HG02885 (cell line): ENCODE data around the gene TYW5.

Source experiments
- ATAC-seq: cut with Tn5 transposase; IDR thresholded peaks from one replicate; pipeline ENCODE4 v1.9.1; 2021; ENCODE audit warnings: mild to moderate bottlenecking; ENCODE audit not compliant: unreplicated experiment, poor library complexity

TYW5 gene

GRCh38 chr2:199955339-199956061, at the start of gene TYW5, which contains the start of gene MAIP1:
Gene TYW5 (minus strand): TSS chr2:199955491. CDS start chr2:199955470, 21 bp downstream.
Gene MAIP1 (plus strand): TSS chr2:199955582. CDS start chr2:199955799, 217 bp downstream.
- ATAC-seq = peak; percentile 82

DNA sequence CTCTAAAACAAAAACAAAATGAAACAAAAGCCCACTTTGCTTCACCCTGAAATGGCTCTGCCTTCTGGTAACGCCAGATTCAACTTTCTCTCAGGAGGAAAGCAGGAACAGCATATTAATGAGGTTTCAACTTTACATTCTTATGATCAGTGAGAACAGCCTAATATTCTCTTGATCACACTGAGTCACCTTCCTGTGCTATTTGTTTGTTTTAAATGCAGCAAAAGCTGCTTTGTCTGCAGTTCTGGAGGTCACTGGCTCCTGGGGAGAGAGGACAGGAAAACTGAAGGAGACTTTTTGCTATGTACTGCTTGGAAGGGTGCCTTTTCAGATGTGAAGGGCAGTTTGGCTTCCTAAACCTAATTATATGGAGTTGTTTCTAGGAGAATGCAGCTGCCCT, 48.2 kb upstream of the TYW5 start:
- ATAC-seq = no peak

- no peak for ATAC-seq
These were observed 45.3 kb upstream of the TYW5 start for GRCh38 chr2:200000444-200001163.

GRCh38 chr2:199999166-199999565, 43.9 kb upstream of the TYW5 start:
- no peak for ATAC-seq

DNA sequence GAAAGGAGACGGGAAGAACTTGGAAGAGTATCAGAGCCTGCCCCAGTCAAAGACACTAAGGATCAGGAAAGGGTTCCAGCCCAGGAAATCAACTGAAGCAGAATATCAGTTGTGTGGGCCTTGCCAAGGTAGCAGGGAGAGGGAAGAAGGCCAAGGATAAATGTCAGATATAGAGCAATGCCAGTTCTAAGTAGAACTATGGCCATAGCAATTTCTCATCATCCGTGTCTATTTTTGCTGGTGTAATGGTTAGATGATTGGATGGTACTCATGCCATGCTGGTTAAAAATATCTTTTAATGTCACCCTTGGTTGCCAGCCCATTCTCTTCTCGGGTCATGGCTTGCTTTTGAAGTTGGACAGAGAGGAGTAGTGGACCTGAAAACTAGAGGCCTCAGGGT, 42.0 kb upstream of the TYW5 start:
- no peak for ATAC-seq

DNA sequence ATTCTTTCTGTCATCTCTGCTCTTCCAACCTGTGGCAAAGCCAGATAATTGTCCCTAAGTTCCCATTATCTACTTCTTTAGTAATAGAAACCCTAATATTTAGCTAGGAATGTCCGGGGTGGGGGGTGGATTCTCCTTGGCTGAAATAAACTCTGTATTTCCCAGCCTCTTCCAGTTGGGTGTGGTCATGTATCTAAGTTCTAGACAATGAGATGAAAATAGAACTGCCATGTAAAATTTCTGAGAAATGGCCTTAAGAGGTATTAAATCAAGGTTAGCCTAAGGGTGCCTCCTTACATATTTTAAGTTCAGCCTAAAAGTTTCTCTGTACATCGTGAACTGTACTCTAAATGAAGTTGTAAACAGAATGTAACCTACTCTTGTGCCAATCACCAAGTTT, 39.6 kb upstream of the TYW5 start:
- no peak for ATAC-seq

GRCh38 chr2:199994371-199994770, 39.1 kb upstream of the TYW5 start:
- no peak for ATAC-seq

DNA sequence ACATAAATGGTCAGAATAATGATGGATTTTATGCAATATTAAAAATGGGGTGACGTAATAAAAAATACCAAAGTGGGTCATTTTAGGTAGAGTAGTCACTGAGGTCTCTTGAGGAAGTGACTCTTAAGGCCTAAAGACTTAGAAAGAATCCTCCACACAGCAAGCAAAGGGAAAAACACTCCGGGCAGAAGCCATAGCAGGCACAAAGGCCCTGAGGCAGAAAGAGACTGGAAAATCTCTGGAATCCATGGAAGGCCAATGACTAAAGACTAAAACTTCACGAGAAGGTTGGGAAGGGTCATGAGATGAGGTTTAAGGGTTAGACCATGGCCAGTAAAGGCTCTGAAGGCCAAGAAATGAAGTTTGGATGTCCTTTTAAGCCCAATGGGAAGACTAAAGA, 37.0 kb upstream of the TYW5 start:
- ATAC-seq = no peak

GRCh38 chr2:199991691-199992090, 36.4 kb upstream of the TYW5 start:
- no peak for ATAC-seq

GRCh38 chr2:199989822-199990221, 34.5 kb upstream of the TYW5 start:
- no peak for ATAC-seq

- no peak for ATAC-seq
These were observed 32.9 kb upstream of the TYW5 start for GRCh38 chr2:199988151-199988550.

- no peak for ATAC-seq
These were observed 32.3 kb upstream of the TYW5 start for GRCh38 chr2:199987586-199987985.

GRCh38 chr2:199985625-199986207, 30.4 kb upstream of the TYW5 start:
- ATAC-seq = peak; percentile 83

DNA sequence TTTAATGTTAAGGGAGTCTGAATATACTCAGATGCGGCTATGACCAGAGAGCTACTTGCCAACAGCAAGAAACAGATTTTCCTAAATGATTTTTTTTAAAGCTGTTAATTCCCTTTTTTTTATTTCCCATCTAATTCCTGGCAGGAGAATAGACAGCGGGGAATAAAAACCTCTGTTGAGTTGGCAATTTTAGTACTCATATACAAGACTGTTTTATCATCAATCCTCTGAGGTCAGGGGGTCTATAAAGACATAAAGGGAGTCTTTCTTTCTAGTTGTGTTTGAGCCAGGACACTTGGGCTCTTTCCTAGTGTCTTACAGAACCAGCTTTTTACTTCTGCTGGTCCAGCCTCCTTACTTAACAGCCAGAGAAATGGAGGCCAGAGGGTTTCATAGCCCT, 29.5 kb upstream of the TYW5 start:
- no peak for ATAC-seq

DNA sequence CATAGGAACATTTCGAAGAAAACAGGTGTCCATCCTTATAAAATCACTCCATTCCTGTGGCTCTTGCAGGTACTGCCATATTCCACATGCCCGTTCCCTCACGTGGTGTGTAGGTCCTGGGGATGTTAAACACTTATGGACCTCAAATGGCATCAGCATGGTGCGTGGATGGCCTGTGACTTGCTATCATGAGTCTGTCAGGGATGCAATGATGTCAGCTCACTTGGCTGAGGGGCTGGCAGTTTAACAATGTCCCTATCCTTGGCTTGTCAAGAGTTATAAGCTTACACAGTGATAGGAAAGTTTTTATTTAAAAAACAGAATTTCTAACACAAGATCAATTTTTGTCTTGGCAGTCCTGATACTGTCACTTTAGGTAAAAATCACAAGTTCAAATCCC, 28.9 kb upstream of the TYW5 start:
- ATAC-seq = no peak

GRCh38 chr2:199983534-199983933, 28.2 kb upstream of the TYW5 start:
- no peak for ATAC-seq

- ATAC-seq = no peak
These were observed 27.0 kb upstream of the TYW5 start for GRCh38 chr2:199982126-199982843.

GRCh38 chr2:199979832-199980628, 24.7 kb upstream of the TYW5 start:
- ATAC-seq = peak; percentile 66

DNA sequence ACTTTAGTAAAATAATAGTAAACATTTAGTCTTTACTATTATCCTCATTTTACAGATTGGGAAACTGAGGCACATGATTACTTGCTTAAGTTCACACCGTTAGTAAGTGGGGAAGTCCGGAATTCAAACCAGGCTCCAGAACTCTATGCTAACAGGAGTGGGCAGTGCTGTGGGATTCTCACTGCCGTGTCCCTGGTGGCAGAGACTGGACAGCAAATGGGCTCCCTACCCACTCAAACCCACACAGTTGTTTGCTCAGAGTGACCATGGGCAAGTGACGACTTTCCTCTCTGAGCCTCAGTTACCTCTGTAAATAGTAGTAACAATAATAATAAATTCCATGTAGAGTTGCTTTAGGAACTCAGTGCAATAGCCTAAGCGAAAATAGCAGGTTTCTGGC, 24.1 kb upstream of the TYW5 start:
- no peak for ATAC-seq

DNA sequence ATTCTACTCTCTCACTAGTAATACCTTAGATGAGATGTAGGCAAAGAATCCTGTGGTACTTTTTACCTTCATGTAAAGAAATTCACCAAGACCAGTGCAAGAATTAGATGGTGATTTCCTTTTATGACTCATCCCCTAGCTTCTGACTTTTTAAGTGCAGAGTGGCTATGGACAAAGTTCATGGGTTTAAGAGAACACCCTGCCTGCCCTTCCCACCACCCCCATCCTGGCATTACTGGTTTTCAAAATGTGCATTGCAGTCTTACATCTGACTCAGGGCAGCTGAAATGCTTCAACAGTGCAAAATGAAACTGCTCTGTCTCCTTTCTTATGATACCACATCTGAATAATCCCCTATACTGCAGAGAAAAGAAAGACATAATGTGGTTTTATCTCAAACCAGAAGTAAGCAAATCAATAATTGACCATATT, 22.7 kb upstream of the TYW5 start:
- peak; percentile 59 for ATAC-seq
